Fibroblast of pulmonary artery (primary cell): ENCODE measurements around the gene GPR135.
A peak's percentile ranks its signal among the peaks of the same experiment; 100 is the strongest.

Experiments
- DNase-seq: peaks from one replicate; pipeline ENCODE4 v3.0.0-alpha.2; 2010; ENCODE audit warnings: low read depth
- H3K4me3 ChIP-seq: replicated peaks from 2 replicates; pipeline ENCODE4 v1.5.1; 2011; ENCODE audit warnings: low read depth, mild to moderate bottlenecking, control low read depth, low read length, moderate library complexity
- CTCF ChIP-seq: IDR thresholded peaks from 2 replicates; pipeline ENCODE4 v1.5.1; 2011; ENCODE audit warnings: mild to moderate bottlenecking, control low read depth, low read length, inconsistent platforms; ENCODE audit errors: missing control alignments

Gene GPR135

GRCh38 chr14:59483819-59484638 is 18.8 kb upstream of the GPR135 start, which contains the start of the genes JKAMP and L3HYPDH:
Gene JKAMP (plus strand): TSS chr14:59484517. CDS start chr14:59484590, 73 bp downstream.
Gene L3HYPDH (minus strand): TSS chr14:59484408. CDS start chr14:59484316, 92 bp downstream.
- peak; percentile 50 for TF ChIP-seq CTCF
- H3K4me3 ChIP-seq: peak within 1 kb of the TSS; percentile 77
- peak; percentile 95 for DNase-seq

GRCh38 chr14:59483363-59483762 is 18.2 kb upstream of the GPR135 start:
- peak; percentile 72 for DNase-seq
- no peak for TF ChIP-seq CTCF
- peak overlapping the region; percentile 77 for H3K4me3 ChIP-seq

GRCh38 chr14:59482541-59483331 is 17.6 kb upstream of the GPR135 start:
- DNase-seq: peak; percentile 90
- no peak for TF ChIP-seq CTCF
- peak overlapping the region; percentile 77 for H3K4me3 ChIP-seq

GRCh38 chr14:59481871-59482540 is 16.8 kb upstream of the GPR135 start:
- no peak for TF ChIP-seq CTCF
- peak overlapping the region; percentile 77 for H3K4me3 ChIP-seq
- peak; percentile 83 for DNase-seq

DNA sequence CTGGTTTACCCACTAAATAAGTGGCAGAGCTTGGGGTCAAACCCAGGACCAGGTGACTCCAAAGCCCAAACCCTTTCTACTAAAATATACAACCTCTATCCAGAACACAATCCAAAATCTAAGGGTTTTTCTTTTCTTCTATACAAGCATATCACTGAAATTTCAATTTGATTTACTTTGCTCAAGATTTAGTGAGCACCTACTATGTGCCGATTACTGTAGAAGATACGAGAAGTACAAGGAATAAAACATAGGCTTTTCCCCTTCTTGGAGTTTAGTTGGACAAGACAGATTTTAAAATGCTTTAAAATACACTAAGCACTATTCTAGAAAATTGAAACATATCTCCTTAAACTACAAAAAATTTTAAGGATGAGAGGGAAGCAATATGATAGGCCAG is 16.2 kb upstream of the GPR135 start:
- peak overlapping the region; percentile 77 for H3K4me3 ChIP-seq
- no peak for DNase-seq
- no peak for TF ChIP-seq CTCF

DNA sequence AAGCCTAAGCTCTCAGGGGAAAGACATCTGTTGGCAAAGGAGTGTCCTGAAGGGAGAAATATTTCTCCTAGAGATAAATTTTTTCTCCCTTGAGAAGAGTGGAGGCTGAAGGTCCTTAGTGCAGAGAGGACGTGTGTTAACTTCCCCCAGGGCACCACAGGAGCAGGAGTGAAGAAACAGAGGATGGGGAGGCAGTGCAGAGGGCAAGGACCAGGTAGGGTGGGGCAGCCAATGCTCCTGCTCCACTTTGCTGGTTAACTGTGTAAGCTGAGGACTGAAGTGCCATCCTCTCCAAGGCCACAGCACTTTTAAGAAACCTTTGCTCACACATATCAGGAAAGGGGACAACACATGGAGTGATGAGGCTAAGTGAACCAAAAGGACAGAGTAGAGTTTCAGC is 15.0 kb upstream of the GPR135 start:
- no peak overlapping the region for H3K4me3 ChIP-seq
- TF ChIP-seq CTCF: no peak
- DNase-seq: no peak
